DOHH2 (cell line): ENCODE data around the gene FBXW9.
"Not testable (repeated sequence)": the region's sequence is repeated elsewhere in the genome, so short reads cannot be mapped to it uniquely, and the experiment has no call there.

ENCODE experiments used
- H3F3A ChIP-seq: fragments of 200-600 bp; sonication (generic), shearing (Covaris generic); 2 replicates; pipeline ENCODE4 v1.6.0; 2016; ENCODE audit warnings: antibody characterized with exemption, mild to moderate bottlenecking; ENCODE audit not compliant: control insufficient read depth, insufficient read depth
- H3K27ac ChIP-seq: fragments of 200-600 bp; sonication (generic); 2 replicates; pipeline ENCODE4 v1.5.1; 2014; ENCODE audit warnings: low read depth, mild to moderate bottlenecking, low read length, moderate library complexity
- H3K27me3 ChIP-seq: fragments of 200-600 bp; sonication (generic); 2 replicates; pipeline ENCODE4 v1.6.1; 2014; ENCODE audit warnings: mild to moderate bottlenecking, low read length, mixed read lengths; ENCODE audit not compliant: control insufficient read depth
- H3K36me3 ChIP-seq: fragments of 200-600 bp; sonication (generic); 2 replicates; pipeline ENCODE4 v1.6.1; 2014; ENCODE audit warnings: mild to moderate bottlenecking, low read length, moderate library complexity, mixed read lengths; ENCODE audit not compliant: control insufficient read depth
- H3K4me1 ChIP-seq: fragments of 200-600 bp; sonication (generic); 2 replicates; pipeline ENCODE4 v1.6.1; 2014; ENCODE audit warnings: mild to moderate bottlenecking, low read length, mixed read lengths; ENCODE audit not compliant: control insufficient read depth
- H3K4me2 ChIP-seq: fragments of 200-600 bp; sonication (generic); 2 replicates; pipeline ENCODE4 v1.6.0; 2014; ENCODE audit warnings: mild to moderate bottlenecking, low read length, moderate library complexity
- H3K4me3 ChIP-seq: fragments of 200-600 bp; sonication (generic); 2 replicates; pipeline ENCODE4 v1.5.1; 2014; ENCODE audit warnings: mild to moderate bottlenecking, low read length, mixed read lengths
- H3K79me2 ChIP-seq: fragments of 200-600 bp; sonication (generic); 2 replicates; pipeline ENCODE4 v1.6.1; 2014; ENCODE audit warnings: mild to moderate bottlenecking, low read length, mixed read lengths; ENCODE audit not compliant: control insufficient read depth
- H3K9me2 ChIP-seq: fragments of 200-600 bp; sonication (generic); replicated peaks from 2 replicates; pipeline ENCODE4 v1.6.1; 2014; ENCODE audit warnings: mild to moderate bottlenecking, low read length, mixed read lengths; ENCODE audit not compliant: control insufficient read depth
- H3K9me3 ChIP-seq: fragments of 200-600 bp; sonication (generic); 2 replicates; pipeline ENCODE4 v1.6.1; 2014; ENCODE audit warnings: antibody characterized with exemption, low read length, mixed read lengths; ENCODE audit not compliant: control insufficient read depth, insufficient read depth
- H4K20me1 ChIP-seq: fragments of 200-600 bp; sonication (generic); 2 replicates; pipeline ENCODE4 v1.6.0; 2014; ENCODE audit warnings: low read depth, mild to moderate bottlenecking, antibody characterized with exemption, low read length, moderate library complexity; ENCODE audit not compliant: control insufficient read depth, insufficient read depth
- CTCF ChIP-seq: fragments of 200-600 bp; sonication (generic); IDR thresholded peaks from one replicate; pipeline ENCODE4 v1.5.1; 2014; ENCODE audit warnings: antibody characterized with exemption, mild to moderate bottlenecking, low read depth, low read length; ENCODE audit not compliant: poor library complexity, severe bottlenecking
- EZH2phosphoT487 ChIP-seq: fragments of 200-600 bp; sonication (generic); IDR thresholded peaks from 2 replicates; pipeline ENCODE4 v1.6.1; 2017; ENCODE audit warnings: borderline replicate concordance, mild to moderate bottlenecking, antibody characterized with exemption, low read length, moderate library complexity, mixed read lengths

FBXW9 gene

GRCh38 chr19:12715929-12716328, 19.5 kb upstream of the FBXW9 start:
- Histone ChIP-seq H3K36me3 (peaks cover 85% of the 10 kb centered on the region), H4K20me1 (peaks cover 14% of the 10 kb centered on the region; the same call in 1 of the 2 replicates), H3K4me3 (no peak overlapping the region), H3K9me2 (no peaks in the 10 kb centered on the region), H3K4me1 (peaks cover 8% of the 10 kb centered on the region), H3K4me2 (no peak overlapping the region), H3K9me3 (no peaks in the 10 kb centered on the region), H3K27me3 (no peaks in the 10 kb centered on the region), H3K27ac (no peak overlapping the region), H3K79me2 (peaks cover 63% of the 10 kb centered on the region), H3F3A (no peaks in the 10 kb centered on the region; the same call in 1 of the 2 replicates)
- TF ChIP-seq CTCF: no peak
- TF ChIP-seq EZH2phosphoT487: no peak

- no peaks in the 10 kb centered on the region; the same call in 1 of the 2 replicates for H3F3A ChIP-seq
Observed at GRCh38 chr19:12715102-12715501, 18.7 kb upstream of the FBXW9 start.

GRCh38 chr19:12713304-12713703, 16.9 kb upstream of the FBXW9 start:
- not testable (repeated sequence) for H3K9me3 ChIP-seq, H3K4me2 ChIP-seq, H3K4me1 ChIP-seq, H3K27me3 ChIP-seq, H3K4me3 ChIP-seq, H4K20me1 ChIP-seq, H3K27ac ChIP-seq, H3F3A ChIP-seq, H3K9me2 ChIP-seq
- Histone ChIP-seq H3K36me3 (peaks cover 84% of the 10 kb centered on the region), H3K79me2 (peaks cover 39% of the 10 kb centered on the region)

More at GRCh38 chr19:12715102-12715501, 18.7 kb upstream of the FBXW9 start:
- Histone ChIP-seq H3K9me2 (no peaks in the 10 kb centered on the region), H3K27ac (no peak overlapping the region), H4K20me1 (peaks cover 14% of the 10 kb centered on the region; the same call in 1 of the 2 replicates), H3K9me3 (no peaks in the 10 kb centered on the region), H3K4me1 (peaks cover under 1% of the 10 kb centered on the region), H3K4me3 (no peak overlapping the region), H3K36me3 (peaks cover 85% of the 10 kb centered on the region), H3K79me2 (peaks cover 56% of the 10 kb centered on the region), H3K27me3 (no peaks in the 10 kb centered on the region), H3K4me2 (no peak overlapping the region)
- TF ChIP-seq EZH2phosphoT487: no peak
- TF ChIP-seq CTCF: no peak

- H3K4me1 ChIP-seq, H3K4me3 ChIP-seq, H3K27me3 ChIP-seq, H4K20me1 ChIP-seq, H3K9me2 ChIP-seq, H3K27ac ChIP-seq, H3K9me3 ChIP-seq, H3K4me2 ChIP-seq, H3F3A ChIP-seq: not testable (repeated sequence)
- peaks cover 80% of the 10 kb centered on the region for H3K36me3 ChIP-seq
- H3K79me2 ChIP-seq: peaks cover 27% of the 10 kb centered on the region
Observed at GRCh38 chr19:12712077-12712476, 15.6 kb upstream of the FBXW9 start.
